GM18511 (cell line): ENCODE measurements around the gene GRK5.
A peak's percentile ranks its signal among the peaks of the same experiment; 100 is the strongest.

Source experiments
- ATAC-seq: cut with Tn5 transposase; IDR thresholded peaks from one replicate; pipeline ENCODE4 v1.9.1; 2021; ENCODE audit warnings: mild to moderate bottlenecking, moderate library complexity; ENCODE audit not compliant: unreplicated experiment

The GRK5 gene

DNA sequence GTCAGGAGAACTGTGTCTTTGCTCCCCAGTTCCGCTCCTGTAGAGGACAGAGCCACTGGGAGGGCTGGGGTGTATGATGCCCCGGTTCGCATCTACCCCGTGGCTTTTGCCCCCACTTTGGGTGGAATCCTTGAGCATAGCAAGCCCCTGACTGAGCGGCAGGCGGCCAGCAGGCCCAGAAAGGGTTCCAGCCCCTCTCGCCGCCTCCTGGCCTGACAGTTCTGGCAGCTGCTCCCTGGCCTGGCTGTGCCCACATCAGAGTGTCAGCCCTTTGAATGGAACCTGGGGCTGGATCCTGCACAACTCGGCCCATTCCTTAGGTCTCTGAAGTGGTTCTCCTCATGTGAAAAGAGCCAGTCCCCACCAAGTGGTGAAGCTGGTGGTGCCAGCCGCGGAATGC lies 106.7 kb downstream of the GRK5 start:
- ATAC-seq = no peak

- ATAC-seq = no peak
Observed at GRCh38 chr10:119314486-119314885, 107.1 kb downstream of the GRK5 start.

DNA sequence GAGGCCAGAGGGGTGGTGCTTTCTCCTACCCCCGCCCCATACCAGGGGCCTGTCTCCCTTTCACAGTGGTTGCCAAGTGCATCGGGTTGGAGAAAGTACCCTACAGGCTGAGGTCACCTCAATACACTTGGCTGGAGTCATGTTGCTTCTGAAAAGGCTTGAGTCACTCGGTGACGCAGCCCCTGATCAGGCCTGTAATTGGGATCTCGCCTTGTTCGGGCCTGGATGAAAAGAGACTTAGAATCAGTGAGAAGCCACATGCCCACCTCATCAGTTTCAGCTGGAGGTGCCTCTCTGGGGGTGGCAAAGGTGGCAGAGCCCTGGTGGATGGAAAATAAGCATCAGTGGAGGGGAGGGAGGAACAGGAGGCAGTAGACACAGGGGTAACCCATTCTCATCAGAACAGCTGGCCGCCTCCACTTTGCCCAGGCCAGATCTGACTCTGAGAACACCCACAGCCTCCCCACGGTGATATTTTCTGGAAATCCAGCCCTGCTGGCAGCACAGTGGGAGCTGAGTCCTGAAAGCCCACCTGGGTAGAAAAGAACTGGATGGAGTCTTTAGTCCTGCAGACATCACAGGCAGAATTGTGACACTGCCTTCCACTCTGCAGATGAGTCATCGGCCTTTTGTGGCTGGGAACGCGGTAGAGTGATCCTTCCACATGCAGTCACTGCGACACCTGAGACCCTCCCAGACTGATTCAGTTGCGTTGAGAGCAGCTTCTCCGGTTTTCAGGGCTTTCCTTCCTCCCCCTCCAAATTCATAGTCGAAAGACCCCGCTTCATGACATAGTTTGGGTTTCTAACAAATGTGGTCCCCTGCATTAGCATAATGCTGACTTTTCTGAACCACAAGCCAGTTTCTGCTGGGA lies 108.0 kb downstream of the GRK5 start:
- ATAC-seq = peak; percentile 66

DNA sequence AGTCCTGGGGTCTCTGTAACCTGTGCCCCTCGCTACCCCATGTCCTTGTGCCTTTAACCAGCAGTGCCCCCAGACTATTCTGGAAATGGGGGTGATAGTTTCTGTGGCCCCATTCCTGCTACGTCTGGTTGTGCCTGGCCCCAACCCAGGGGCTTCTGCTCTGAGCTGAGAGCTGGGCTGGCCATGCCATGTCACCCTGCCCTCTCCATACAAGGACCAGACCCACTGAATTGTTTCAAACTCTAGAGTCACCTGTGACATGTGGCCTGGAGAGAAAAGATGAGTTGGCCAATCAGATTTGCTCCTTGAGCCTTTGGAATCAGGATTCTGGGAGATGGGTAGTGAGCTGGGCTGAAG lies 108.6 kb downstream of the GRK5 start:
- no peak for ATAC-seq

GRCh38 chr10:119316729-119317097 lies 109.3 kb downstream of the GRK5 start:
- no peak for ATAC-seq

DNA sequence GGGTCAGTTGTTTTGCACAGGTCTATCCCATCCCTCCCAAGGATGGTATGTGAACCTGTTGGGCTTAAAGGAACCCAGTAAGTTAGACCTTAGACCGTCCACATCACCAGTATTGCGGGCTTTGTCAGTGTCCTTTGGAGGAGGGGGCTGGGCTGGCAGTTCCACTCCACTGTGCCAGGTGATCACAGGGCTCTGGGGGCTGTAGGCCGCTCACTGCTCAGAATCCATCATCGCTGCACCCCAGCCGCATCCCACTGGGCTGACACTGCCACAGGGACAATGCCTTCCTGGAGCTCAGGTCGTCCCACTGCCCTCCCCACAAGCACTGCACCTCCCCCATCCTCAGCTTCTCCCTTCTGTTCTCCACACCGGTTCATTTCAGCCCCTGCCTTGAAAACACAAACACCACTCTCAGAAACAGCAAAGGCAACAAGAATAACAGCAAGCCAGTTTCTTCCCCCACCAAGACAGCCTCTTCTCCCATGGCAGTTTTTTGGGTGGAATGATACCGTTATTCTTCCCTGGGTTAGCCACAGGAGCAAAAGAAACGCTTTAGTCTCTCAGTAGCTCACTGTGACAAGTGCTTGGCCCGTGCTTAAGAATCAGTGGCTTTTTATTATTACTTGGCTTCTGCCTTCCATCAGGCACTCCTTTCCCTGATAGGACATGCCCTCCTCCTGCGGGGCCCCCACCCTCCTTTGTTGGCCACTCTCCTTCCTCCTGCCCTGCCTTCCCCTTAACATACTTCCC lies 111.2 kb downstream of the GRK5 start:
- no peak for ATAC-seq

DNA sequence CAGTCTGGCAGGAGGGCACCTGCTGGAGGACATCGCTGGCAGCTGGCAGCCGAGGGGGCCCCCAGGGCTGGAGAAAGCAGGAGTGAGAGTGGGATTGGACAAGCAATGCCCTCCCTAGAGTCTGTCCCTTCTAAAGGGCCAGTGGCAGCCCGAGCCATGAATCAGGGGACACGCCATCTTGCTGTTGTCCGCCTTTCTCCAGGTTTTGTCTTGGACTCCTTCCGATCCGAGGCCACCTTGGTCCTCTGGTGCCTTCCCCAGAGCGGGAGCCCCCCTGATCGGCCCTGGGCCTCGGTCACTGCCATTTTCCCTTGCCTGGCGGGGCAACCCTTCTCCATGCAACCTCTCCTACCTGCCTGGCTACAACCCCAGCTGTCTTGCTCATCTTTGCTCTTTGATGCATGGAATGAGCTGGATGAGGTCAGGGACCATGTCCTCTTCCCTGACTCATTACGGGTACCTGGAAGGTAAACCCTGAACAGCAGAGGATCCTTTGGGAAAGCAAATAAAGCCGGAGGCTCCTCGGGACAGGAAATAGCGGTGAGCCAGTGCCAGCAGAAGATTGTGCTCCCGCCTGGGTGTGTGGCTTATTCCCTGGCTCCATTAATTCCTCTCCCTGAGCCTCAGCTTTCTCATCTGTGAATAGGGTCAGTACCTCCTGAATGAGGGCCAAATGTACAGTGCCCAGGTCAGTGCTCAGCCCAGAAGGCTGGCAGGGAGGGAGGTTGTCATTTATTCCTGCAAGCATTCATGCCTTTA lies 112.0 kb downstream of the GRK5 start:
- no peak for ATAC-seq

- ATAC-seq = no peak
Observed at GRCh38 chr10:119319920-119320258, 112.5 kb downstream of the GRK5 start.

DNA sequence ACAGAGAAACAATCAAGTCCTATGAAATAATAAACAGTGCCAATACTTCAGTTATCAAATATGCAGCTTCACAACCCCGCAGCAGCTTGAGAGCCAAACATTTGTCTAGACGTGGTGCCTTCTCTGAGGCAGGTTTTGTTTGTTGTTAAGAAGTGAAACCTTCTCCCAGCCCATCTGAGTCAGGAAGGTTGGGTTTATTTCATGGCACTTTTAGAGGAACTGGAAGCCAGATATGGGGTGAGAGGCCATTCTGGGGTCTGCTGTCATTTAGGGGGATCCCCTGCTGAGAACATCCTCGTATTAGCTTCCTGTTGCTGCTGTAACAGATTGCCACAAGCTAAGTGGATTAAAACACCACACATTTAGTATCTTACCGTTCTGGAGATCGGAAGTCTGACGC lies 113.6 kb downstream of the GRK5 start:
- ATAC-seq = no peak

GRCh38 chr10:119323085-119324016 lies 116.0 kb downstream of the GRK5 start:
- no peak for ATAC-seq

DNA sequence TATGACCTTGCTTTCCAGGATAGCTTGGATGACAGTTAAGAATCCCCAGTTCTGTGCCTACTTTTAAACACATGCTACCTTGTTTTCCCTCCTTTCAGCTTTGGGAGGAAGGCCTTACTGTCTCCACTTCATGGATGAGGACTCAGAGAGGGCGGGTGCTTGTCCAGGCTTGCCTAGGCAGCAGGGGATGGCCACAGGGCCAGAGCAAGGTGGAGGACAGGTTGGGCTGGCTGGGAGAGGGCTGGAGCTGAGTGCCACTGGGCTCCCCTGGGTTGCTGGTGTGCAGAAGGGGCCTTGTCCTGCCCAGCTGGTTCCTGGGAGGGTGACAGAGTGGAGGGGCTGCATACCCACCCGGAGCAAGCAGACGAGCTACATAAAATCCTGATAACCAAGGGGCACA lies 117.8 kb downstream of the GRK5 start:
- ATAC-seq = no peak

- ATAC-seq = no peak
Observed at GRCh38 chr10:119326167-119326566, 118.8 kb downstream of the GRK5 start.

- no peak for ATAC-seq
Observed at GRCh38 chr10:119327096-119327745, 119.8 kb downstream of the GRK5 start.

GRCh38 chr10:119328223-119328622 lies 120.9 kb downstream of the GRK5 start:
- ATAC-seq = no peak

DNA sequence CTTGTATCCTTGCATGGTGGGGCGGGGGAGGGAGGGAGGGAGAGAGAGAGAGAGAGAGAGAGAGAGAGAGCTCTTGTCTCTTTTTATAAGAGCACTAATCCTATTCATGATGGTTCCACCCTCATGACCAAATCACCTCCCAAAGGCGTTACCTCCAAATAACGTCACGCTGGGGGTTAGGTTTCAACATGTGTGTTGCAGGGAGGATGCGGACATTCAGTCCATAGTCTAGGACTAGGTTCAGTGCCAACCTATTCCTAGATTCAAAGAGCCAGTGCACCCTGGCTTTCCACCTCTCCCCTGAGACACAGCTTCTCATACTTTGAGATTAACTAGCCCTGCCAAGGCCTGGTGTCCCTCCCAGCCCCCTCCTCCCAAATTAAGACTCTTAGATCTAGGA lies 123.0 kb downstream of the GRK5 start:
- no peak for ATAC-seq

DNA sequence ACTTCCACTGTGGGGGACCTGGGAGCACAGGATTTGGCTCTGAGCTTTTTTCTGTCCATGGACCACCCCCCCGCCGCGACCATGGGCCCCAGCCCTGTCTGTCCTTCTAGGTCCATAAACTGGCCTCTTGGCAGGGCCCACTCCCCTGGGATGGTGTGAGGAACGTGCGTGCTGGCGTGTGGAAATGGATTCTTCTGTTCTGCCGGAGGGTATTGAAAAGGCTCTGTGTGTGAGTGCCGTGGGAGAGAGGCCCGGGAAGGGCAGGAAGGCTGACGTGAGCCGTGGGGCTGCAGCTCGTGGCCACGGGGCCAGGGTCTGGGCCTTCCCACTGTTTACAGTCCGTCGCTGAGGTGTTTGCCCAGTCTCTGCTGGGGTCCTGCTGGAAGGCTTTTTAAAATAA lies 123.7 kb downstream of the GRK5 start:
- ATAC-seq = no peak

DNA sequence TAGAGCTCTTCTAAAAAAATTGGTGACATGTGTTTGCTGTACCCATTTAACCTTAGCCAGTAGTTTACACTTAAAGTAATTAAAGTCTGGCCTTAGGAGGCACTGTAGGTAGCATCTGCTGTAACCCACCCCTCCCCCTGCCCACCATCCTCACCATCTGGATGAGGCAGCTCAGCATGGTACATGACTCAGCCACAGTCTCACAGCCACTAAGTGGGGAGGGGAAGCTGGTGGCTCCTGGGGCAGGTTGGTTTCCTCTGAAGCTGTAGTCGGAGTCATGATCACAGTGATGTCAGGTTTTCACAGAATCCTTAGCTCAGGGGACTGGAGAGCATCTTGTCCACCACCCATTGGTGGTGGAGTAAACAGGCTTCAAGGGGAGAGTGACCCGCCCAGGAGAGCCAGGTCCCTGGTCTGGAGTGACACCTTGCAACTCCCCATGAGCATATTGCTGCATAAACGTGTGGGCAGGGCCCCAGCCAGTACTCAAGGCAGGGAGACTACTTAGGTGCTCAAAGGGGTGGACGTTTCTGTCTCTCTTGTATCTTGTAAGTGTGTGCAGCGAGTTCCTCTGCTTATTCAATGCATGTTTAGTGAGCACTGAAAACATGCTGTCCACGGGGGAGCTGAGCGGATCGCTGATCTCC lies 125.9 kb downstream of the GRK5 start:
- ATAC-seq = no peak

DNA sequence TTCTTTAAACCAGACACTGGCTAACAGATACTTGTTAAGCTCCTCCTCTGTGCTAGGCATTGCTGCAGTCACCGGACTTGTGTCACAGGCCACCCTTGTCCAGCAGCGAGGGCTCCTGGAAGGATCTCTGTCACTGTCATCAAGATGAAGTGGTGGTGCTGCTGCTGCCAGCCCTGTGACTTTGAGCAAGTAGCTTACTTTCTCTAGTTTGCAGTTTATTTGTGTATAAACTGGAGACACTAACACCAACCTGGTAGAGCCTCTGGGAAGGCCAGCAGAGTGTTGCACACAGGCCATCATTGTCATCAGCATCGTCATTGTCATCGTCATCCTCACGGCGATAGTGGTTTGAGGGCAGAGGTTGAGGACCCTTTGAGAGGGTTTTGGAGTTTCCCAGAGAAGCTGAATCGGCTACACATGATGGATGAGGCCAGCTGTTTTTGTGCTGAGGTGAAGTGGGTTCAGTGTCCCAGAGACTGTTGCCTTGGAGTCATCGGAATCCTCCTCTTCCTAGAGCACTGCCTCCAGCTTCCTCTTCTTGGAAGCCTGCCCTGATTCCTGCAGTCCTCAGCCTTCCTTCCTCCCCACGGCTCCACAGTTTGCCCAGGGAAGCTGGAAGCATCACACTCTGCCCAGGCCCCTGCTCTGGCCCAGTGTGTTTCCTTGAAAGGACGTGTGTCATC lies 128.4 kb downstream of the GRK5 start:
- no peak for ATAC-seq

DNA sequence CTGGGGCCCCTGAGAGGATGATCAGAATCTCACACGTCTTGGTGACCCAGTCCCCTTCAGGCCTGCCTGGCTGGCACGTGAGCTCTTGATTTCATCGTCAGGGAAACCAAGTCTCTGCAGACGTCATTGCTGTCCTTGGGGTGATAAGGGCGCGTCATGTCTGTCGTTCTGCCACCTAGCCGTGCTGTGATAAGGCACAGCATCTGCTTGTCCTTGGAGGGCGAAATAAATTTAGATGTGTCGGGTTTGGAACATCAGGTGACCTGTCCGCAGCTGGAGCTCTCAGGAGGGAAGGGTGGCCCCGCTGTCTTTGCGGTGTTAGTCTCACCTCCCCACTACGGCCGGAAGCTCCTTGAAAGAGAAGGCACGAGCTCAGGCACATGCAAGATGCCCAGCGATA lies 129.2 kb downstream of the GRK5 start:
- no peak for ATAC-seq
